Inflammatory macrophage treated with lipopolysaccharide for 1 hour (primary cell): ENCODE results near the gene AK2.

Experiments used
- DNase-seq, 2 donors: peaks; one replicate each; pipeline ENCODE4 v3.0.0-alpha.2; 2020 to 2022

The AK2 gene

GRCh38 chr1:32969566-32969965 lies 67.1 kb downstream of the AK2 start:
- DNase-seq, result no peak

GRCh38 chr1:32967888-32968568 lies 68.7 kb downstream of the AK2 start:
- DNase-seq, result no peak

- DNase-seq, result peak; percentile 64 to 65
These were observed 69.8 kb downstream of the AK2 start for GRCh38 chr1:32966900-32967299.

- peak in 1 of 2 donors; percentile 57 for DNase-seq
These were observed 71.4 kb downstream of the AK2 start for GRCh38 chr1:32965251-32965747.

GRCh38 chr1:32964461-32965250 lies 72.0 kb downstream of the AK2 start, which contains the start of gene RNF19B:
Gene RNF19B (minus strand): TSS chr1:32964809. CDS start chr1:32964685, 124 bp downstream.
- peak; percentile 96 to 97 for DNase-seq

- peak; percentile 78 to 83 for DNase-seq
These were observed 72.8 kb downstream of the AK2 start for GRCh38 chr1:32963746-32964460.

- peak; percentile 44 to 49 for DNase-seq
These were observed 74.3 kb downstream of the AK2 start for GRCh38 chr1:32962248-32962896.

- no peak for DNase-seq
These were observed 75.8 kb downstream of the AK2 start for GRCh38 chr1:32960819-32961355.

- DNase-seq, result peak in 1 of 2 donors; percentile 1
These were observed 76.3 kb downstream of the AK2 start for GRCh38 chr1:32960342-32960741.

GRCh38 chr1:32958827-32959226 lies 77.9 kb downstream of the AK2 start:
- DNase-seq, result no peak
